Urothelium cell line (cell line): ENCODE results near the gene MRFAP1L1.
A peak's percentile ranks its signal among the peaks of the same experiment; 100 is the strongest.
"Not testable (repeated sequence)": the region's sequence is repeated elsewhere in the genome, so short reads cannot be mapped to it uniquely, and the experiment has no call there.

Source experiments
- DNase-seq: peaks from one replicate; pipeline ENCODE4 v3.0.0; 2011; ENCODE audit warnings: low spot score, mixed read lengths
- FAIRE-seq: peaks from 2 replicates; lab custom pipeline; 2011; peaks lifted over from hg19 to GRCh38; lab: Jason Lieb, UNC

The MRFAP1L1 gene

GRCh38 chr4:6709230-6710114 is at the start of gene MRFAP1L1:
MRFAP1L1 (minus strand) TSS chr4:6709865; CDS start chr4:6709629, 236 bp downstream.
- FAIRE-seq (no peak), DNase-seq (peak; percentile 89)

GRCh38 chr4:6758728-6759127 is 49.1 kb upstream of the MRFAP1L1 start:
- no peak for FAIRE-seq
- no peak for DNase-seq

- FAIRE-seq, DNase-seq: not testable (repeated sequence)
Measured at GRCh38 chr4:6756345-6756744, 46.7 kb upstream of the MRFAP1L1 start.

GRCh38 chr4:6755088-6755753 is 45.6 kb upstream of the MRFAP1L1 start:
- no peak for FAIRE-seq
- no peak for DNase-seq

- DNase-seq (no peak), FAIRE-seq (no peak)
Measured at GRCh38 chr4:6754481-6755087, 44.9 kb upstream of the MRFAP1L1 start.

GRCh38 chr4:6753891-6754290 is 44.2 kb upstream of the MRFAP1L1 start:
- DNase-seq (no peak), FAIRE-seq (no peak)

- DNase-seq (no peak), FAIRE-seq (no peak)
Measured at GRCh38 chr4:6753103-6753560, 43.5 kb upstream of the MRFAP1L1 start.

GRCh38 chr4:6752486-6752829 is 42.8 kb upstream of the MRFAP1L1 start:
- no peak for FAIRE-seq
- no peak for DNase-seq

GRCh38 chr4:6751611-6752485 is 42.2 kb upstream of the MRFAP1L1 start:
- DNase-seq (no peak), FAIRE-seq (no peak)

GRCh38 chr4:6750286-6751221 is 40.9 kb upstream of the MRFAP1L1 start:
- FAIRE-seq (no peak), DNase-seq (no peak)

- DNase-seq, result peak; percentile 62
- FAIRE-seq, result no peak
Measured at GRCh38 chr4:6749340-6750171, 39.9 kb upstream of the MRFAP1L1 start.

- no peak for FAIRE-seq
- no peak for DNase-seq
Measured at GRCh38 chr4:6748286-6748685, 38.6 kb upstream of the MRFAP1L1 start.

- no peak for DNase-seq
- FAIRE-seq, result no peak
Measured at GRCh38 chr4:6747294-6748051, 37.8 kb upstream of the MRFAP1L1 start.

- DNase-seq (no peak), FAIRE-seq (no peak)
Measured at GRCh38 chr4:6746721-6747293, 37.1 kb upstream of the MRFAP1L1 start.

GRCh38 chr4:6742989-6743388 is 33.3 kb upstream of the MRFAP1L1 start:
- DNase-seq (no peak), FAIRE-seq (no peak)

GRCh38 chr4:6742507-6742906 is 32.8 kb upstream of the MRFAP1L1 start:
- no peak for FAIRE-seq

GRCh38 chr4:6740347-6740746 is 30.7 kb upstream of the MRFAP1L1 start:
- DNase-seq (no peak), FAIRE-seq (no peak)

More at GRCh38 chr4:6742507-6742906, 32.8 kb upstream of the MRFAP1L1 start:
- no peak for DNase-seq

- DNase-seq, result no peak
- FAIRE-seq, result no peak
Measured at GRCh38 chr4:6739920-6740319, 30.3 kb upstream of the MRFAP1L1 start.
